ENCODE data around the gene RBM42.
A peak's percentile ranks its signal among the peaks of the same experiment; 100 is the strongest.

The RBM42 gene

DNA sequence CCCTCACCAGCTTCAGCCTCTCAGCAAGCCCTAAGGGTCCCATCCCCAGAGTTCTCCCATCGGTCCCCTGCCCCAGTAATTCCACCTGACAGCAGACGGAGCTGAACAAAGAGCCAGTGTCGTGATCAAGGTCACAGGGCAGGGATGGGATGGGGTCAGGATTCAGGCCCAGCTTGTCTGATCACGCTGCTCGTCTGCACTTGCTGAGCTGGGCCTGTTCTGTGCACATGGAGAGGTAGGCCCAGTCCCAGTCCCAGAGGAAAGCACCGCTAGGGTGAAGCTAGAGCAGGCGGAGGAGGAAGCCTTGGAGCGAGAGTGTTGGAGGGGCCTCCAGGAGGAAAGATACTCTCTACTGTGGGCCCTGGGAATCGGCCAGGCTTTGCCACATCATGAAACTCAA lies 7.1 kb upstream of the RBM42 start:
- no peak for DNase-seq (ENCODE audit: low spot score)

DNA sequence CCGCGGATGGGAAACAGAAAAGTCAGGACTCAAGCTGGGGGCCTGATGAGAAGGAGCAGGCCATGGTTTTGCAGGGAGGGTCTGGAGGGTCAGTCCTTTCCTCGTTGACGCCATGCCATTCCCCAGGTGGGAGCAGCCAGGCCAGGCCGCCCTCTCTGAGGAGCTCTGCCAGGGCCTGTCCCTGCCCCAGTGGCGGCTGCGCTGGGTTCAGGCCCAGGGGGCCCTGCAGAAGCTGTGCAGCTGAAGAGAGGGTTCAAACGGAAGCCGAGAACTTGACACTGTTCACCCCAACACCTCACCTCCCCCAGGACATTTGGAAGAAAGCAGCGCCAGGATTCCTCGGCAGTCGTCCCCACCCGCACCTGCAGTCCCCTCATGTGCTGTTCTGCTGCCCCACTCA lies 6.1 kb upstream of the RBM42 start:
- no peak for DNase-seq (ENCODE audit: low spot score)

DNA sequence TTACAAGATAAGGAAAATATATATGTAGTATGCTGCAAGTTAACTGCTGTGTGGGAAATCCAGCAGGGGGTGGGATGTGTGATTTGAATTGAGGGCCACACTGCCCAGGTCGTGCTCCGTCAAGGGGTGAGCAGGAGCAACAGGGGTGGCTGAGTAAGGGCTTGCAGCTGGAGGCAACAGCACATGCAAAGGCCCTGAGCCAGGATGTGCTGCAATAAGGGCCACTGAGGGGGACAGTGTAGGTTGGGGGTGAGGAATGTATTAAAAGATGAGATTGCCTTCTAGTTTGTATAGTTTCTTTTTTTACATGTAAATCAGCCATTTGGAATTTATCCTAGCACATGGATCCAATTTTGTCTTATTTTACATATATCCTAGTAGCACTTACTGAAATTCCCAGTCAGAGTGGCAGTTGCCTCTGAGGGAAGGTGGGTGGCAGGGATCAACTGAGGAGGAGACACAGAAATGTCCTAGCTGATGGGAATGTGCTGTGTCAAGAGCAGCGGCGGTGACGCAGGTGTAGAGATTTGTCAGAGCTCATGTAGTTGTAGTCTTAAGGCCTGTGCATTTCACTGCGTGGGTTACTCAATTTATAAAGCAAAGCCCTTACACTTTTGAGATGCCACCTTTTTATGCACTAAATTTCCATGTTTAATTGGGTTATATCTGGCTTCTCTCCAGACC lies 5.4 kb upstream of the RBM42 start:
- DNase-seq (ENCODE audit: low spot score) = no peak

DNA sequence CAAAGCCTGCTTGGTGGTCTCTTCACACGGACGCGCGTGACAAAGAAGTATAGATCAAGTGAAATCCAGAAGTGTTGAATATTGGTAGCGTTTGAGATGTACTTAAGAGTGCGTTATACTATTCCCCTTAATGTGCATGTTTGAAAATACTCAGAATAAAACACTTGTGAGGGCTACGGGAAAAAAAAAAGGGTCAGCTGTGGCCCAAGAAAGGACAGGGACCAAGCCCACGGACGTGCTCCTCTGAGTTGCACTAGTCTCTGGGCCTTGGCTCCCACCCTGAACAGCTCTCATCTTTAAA lies 622 bp upstream of the RBM42 start:
- DNase-seq (ENCODE audit: low spot score) = no peak

DNA sequence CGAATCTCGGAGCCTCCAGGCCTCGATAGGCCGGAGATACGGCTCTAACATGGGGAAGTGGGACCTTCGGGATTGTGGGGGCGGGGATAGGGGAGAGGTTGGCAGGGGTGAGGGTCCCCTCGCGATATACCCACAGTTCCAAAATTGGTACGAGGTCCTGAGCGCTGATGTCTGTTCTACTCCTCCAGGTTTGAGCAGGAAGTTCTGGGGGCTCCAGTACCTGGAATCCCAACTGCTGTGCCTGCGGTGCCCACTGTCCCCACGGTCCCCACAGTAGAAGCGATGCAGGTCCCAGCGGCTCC lies 447 bp downstream of the RBM42 start:
- no peak for DNase-seq (ENCODE audit: low spot score)

DNA sequence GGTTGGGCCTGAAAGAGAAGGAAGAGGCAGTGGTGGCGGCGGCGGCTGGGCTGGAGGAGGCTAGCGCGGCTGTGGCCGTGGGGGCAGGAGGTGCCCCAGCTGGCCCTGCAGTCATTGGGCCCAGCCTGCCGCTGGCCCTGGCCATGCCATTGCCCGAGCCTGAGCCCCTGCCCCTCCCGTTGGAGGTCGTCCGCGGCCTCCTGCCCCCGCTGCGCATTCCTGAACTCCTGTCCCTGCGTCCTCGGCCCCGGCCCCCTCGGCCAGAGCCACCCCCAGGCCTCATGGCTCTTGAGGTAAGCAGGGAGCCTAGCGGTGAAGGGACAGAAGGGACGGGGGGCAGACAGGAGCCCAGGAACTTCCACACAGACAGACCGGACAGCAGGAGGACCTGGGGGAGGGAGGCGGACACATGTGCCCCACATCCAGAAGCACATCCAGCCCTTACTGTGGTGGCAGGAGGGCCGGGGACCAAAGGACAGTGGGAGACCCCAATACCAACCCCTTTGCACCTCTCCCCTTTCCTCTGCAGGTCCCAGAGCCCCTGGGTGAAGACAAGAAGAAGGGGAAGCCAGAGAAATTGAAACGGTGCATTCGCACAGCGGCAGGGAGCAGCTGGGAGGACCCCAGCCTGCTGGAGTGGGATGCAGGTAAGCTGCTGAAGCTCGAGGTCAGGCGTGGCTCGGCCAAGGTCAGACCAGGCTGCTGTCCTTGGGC lies 5.0 kb downstream of the RBM42 start:
- no peak for DNase-seq (ENCODE audit: low spot score)

DNA sequence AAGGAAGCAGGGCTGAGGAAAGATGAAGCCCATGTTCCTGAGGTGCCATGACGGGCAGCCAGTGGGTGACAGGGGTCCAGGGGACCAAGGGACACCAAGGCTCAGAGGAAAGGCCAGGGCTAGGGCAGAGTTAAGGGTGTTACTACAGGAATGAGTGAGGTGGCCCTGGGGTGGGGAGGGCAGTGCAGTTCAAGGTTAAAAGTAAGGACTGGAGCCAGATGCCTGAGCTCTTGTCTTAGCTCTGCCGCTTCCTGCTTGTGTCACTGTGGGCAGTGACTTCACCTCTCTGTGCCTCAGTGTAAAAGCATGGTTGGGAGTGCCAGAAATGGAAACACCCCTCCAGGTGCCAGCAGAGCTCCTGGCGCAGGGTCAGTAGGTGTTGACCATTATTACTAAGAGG lies 7.8 kb downstream of the RBM42 start:
- DNase-seq (ENCODE audit: low spot score) = no peak

DNA sequence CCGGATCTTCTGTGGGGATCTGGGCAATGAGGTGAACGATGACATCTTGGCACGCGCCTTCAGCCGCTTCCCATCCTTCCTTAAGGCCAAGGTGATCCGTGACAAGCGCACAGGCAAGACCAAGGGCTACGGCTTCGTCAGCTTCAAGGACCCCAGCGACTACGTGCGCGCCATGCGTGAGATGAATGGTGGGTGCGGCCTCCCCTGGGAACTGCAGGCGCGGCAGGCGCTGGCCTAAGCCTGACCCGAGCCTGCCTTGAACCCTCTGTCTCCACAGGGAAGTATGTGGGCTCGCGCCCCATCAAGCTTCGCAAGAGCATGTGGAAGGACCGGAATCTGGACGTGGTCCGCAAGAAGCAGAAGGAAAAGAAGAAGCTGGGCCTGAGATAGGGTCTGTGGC lies 8.3 kb downstream of the RBM42 start:
- no peak for DNase-seq (ENCODE audit: low spot score)

DNA sequence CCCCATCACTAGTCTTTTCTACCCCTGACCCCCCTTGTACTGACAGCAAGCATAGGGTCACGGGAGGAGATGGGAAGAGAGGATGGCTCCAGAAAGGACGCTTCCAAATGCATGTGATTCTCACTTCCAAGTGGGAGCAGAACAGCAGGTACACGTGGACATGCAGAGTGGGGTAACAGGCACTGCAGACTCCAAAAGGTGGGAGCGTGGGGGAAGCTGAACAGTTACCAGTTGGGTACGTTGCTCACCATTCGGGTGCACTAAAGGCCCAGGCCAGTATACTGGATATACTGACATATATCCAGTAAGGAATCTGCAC lies 10.4 kb downstream of the RBM42 start:
- no peak for DNase-seq (ENCODE audit: low spot score)

DNA sequence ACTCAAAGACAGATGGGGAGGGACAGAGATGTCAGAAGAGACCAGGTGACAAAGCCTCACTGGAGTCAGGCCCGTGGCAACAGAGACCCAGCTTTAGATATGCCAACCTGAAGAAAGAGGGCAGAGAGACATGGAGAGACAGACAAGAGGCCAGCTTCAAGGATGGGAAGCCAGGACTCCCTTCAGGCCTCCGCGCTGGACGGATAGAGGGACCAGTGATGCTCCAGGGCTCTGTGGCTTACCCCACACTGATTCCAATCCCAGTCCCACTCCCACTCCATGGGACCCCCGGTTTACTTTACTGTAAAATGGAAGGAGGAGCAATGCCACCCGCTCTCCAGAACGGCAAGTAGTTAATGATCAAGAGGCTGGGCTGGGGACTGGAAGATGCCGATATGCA lies 11.0 kb downstream of the RBM42 start:
- DNase-seq (ENCODE audit: low spot score) = no peak

DNA sequence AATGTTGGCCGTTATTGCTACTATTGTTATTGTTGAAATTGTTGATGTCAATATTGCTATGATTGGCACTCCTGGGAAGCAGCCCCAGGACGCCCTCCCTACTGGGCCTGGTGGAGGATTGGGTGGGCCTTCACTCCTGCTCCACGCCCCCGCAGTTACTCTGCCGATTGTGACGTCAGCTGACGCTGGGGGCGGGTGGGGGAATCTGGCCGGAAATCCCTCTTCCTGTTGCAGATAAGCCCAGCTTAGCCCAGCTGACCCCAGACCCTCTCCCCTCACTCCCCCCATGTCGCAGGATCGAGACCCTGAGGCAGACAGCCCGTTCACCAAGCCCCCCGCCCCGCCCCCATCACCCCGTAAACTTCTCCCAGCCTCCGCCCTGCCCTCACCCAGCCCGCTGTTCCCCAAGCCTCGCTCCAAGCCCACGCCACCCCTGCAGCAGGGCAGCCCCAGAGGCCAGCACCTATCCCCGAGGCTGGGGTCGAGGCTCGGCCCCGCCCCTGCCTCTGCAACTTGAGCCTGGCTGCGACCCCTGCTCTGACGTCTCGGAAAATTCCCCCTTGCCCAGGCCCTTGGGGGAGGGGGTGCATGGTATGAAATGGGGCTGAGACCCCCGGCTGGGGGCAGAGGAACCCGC lies 12.8 kb downstream of the RBM42 start, which contains the start of gene ETV2:
Gene ETV2 (plus strand): TSS at position 231 of the 637 bp plus-strand sequence. CDS start 716 bp downstream, outside the sequence.
- DNase-seq (ENCODE audit: low spot score) = no peak

DNA sequence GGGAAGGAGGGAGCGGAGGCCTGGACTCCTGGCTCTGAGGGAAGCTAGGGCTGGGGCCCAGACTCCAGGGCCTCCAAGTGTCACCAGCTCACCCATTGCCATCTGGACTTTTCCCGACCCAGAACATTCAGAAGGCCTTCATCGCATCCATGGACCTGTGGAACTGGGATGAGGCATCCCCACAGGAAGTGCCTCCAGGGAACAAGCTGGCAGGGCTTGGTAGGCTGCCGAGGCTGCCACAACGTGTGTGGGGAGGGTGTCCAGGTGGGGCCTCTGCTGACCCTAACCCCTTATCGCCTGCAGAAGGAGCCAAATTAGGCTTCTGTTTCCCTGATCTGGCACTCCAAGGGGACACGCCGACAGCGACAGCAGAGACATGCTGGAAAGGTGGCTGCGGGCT lies 13.5 kb downstream of the RBM42 start:
- DNase-seq (ENCODE audit: low spot score) = no peak

DNA sequence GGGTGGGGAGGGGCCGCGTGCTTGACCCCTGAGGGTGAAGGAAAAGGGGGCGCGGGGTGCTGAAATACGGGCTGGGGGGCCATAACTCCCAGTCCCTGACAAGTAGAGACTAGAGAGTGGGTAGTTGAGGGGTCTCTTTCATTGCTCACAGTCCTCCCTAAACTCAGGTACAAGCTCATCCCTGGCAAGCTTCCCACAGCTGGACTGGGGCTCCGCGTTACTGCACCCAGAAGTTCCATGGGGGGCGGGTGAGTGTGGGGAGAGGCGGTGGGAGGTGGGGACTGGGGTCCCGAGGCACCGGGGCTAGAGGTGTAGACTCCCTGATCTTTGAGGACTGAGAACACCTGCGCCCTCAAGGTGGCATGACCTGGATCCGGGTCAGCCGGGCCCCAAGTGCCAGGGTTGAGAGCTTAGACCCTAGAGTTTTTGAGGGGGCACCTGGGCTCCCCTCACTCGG lies 14.0 kb downstream of the RBM42 start:
- DNase-seq (ENCODE audit: low spot score) = no peak

DNA sequence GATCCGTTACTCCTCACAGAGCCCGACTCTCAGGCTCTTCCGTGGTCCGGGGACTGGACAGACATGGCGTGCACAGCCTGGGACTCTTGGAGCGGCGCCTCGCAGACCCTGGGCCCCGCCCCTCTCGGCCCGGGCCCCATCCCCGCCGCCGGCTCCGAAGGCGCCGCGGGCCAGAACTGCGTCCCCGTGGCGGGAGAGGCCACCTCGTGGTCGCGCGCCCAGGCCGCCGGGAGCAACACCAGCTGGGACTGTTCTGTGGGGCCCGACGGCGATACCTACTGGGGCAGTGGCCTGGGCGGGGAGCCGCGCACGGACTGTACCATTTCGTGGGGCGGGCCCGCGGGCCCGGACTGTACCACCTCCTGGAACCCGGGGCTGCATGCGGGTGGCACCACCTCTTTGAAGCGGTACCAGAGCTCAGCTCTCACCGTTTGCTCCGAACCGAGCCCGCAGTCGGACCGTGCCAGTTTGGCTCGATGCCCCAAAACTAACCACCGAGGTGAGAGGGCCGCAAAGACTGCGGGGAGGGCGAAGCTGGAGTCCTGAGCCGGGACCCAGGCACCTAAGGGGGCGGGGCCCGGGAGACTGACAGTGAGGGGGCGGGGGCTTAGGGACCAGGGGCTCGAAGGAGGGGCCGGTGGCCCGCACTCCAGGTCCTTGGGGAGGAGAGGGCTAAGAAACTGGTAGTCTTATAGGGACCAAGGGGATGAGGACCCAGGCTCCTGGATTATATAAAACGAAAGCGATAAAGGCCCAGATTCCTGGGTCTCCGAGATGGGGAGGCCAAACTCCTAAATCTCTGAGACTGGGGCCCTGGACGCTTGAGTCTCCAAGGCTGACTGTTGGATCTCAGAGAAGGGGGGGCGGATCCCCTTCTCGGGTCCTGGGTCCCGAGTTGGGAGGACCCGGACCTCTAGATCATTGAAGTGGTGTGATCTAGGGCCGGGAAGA lies 14.7 kb downstream of the RBM42 start:
- DNase-seq (ENCODE audit: low spot score) = peak; percentile 77

DNA sequence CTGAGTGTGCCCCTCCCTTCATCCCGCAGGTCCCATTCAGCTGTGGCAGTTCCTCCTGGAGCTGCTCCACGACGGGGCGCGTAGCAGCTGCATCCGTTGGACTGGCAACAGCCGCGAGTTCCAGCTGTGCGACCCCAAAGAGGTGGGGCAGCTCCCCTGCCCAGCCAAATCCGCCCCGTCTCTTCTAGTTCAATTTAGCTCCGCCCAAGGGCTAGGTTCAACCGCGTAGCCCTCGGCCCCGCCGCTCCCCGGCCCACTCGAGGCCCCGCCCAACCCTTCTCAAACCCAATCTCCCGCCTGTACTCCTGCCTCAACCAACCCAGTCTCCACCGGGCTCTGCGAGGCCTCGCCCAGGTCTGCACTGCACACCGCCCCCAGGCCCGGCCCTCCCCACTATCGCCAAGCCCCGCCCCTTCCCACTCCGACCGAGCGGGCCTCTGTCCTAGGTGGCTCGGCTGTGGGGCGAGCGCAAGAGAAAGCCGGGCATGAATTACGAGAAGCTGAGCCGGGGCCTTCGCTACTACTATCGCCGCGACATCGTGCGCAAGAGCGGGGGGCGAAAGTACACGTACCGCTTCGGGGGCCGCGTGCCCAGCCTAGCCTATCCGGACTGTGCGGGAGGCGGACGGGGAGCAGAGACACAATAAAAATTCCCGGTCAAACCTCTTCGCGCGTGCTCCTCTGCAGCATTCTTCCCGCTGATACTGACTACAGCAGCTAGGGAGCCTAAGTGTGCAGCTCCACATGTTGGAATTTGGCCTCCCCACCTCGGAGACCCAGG lies 15.6 kb downstream of the RBM42 start:
- peak; percentile 93 for DNase-seq (ENCODE audit: low spot score)

DNA sequence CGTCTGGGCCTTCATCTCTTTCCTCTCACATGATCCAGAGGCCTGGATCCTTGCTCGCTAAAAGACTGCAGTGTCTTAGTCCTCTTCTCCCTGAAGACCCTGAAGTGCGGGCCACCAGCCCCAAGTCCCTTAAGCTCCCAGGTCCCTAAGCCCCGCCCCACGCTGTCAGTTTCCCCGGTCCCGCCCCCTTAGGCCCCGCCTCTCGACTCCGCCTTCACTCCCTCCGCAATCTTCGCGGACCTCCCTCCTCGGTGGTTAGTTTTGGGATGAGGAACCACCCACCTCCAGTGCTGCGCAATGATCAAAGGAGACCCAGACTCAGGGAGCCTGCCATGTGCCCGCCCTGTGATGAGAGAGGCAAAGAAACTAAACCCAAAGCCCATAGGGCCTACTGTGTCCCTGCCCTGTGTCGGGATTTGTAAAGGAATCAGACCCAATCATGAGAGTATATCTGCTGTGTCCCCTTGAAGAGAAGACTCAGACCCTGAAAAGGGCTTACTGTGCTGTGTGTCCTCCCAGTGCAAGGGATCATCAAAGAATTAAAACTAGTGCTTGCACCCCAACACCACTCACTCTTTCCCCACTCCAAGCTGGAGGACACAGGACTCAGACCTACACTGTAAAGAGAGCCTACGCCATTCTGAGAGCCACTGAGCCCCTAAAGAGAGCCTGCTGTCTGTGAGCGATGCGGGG lies 16.3 kb downstream of the RBM42 start:
- DNase-seq (ENCODE audit: low spot score) = peak; percentile 15

DNA sequence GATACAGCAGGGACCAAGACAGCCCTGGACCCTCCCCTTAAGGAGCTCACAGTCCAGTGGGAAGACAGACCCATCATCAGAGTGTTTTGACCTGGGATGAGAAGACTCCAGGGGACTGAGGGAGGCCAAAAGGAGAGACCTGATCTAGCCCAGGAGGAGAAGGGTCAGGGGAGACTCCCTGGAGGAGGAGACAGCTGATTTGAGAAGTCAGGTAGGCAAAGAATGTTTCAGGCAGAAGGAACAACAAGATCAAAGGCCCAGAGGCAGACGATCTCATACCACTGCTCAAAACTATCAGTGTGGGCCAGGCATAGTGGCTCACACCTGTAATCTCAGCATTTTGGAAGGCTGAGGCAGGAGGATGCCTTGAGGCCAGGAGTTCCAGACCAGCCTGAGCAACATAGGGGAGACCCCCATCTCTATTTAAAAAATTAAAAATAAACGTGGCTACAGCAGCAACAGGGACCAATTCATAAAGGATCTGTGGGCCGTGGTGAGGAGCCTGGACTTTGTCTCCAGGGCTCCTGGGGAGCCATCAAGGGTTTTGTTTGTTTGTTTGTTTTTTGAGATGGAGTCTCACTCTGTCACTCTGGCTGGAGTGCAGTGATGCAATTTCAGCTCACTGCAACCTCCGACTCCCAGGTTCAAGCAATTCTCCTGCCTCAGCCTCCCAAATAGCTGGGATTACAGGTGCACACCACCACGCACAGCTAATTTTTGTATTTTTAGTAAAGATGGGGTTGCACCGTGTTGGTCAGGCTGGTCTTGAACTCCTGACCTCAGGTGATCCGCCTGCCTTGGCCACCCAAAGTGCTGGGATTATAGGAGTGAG lies 17.1 kb downstream of the RBM42 start:
- no peak for DNase-seq (ENCODE audit: low spot score)

DNA sequence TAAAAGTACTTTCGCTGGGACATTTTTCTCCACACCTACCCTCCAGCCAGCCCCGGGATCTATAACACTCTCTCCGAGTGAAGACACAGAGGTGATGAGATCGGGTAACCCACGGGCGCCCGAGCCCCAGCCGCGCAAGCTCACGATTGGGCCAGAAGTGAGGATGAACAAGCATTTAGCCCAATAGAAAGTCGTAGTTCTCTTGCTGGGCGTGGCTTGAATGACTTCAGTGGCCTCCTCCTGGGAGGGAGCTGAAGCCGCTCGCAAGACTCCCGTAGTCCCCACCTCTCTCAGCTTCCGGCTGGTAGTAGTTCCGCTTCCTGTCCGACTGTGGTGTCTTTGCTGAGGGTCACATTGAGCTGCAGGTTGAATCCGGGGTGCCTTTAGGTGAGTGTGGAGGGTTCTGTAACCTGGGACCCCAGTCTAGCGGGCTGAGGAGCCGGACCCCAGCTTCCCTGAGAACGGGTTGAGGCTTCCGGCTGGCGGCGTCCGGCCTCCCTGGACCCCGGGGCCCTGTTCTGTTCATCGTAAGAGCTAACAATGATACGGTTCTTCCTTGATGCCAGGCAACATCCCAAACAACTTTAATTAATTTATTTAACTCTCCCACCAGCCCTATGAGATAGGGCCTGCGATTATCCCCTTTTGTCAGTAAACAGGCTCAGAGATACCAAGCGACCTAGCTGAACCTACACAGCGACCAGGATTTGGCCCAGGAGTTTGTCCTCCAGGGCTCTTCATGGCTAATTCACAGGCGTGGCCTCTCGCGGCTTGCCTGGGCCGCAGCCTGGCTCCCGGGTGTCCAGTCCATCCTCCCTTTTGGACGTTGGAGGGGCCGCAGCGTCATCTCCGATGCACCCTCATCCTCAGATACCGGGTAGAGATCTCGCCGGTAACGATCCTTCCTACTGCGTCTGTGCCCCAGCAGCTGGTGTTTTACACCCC lies 19.5 kb downstream of the RBM42 start, which contains the start of gene COX6B1:
Gene COX6B1 (plus strand): TSS at position 307 of the 945 bp plus-strand sequence. CDS start 2,921 bp downstream, outside the sequence.
- peak; percentile 98 for DNase-seq (ENCODE audit: low spot score)

DNA sequence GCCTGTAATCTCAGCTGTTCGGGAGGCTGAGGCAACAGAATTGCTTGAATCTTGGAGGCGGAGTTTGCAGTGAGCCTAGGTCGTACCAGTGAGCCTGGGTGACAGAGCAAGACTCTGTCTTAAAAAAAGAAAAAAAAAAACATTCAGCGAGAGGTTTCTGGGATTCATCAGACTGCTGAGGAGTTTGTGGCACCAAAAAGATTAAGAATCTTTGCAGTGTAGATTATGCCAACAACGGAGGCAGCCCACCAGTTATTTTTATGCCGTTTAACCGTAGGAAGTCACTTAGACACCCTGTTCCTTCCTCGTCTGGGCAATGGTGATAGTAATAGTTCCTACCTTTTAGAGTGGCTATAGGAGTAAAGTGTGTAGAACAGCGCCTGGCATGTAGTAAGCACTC lies 21.7 kb downstream of the RBM42 start:
- no peak for DNase-seq (ENCODE audit: low spot score)

All from kidney tubule cell (primary cell).